GM18511 (cell line): Measurements from ENCODE around the gene AHRR.
"Not testable (repeated sequence)": the region's sequence is repeated elsewhere in the genome, so short reads cannot be mapped to it uniquely, and the experiment has no call there.

ENCODE experiments used
- ATAC-seq: cut with Tn5 transposase; IDR thresholded peaks from one replicate; pipeline ENCODE4 v1.9.1; 2021; ENCODE audit warnings: mild to moderate bottlenecking, moderate library complexity; ENCODE audit not compliant: unreplicated experiment

AHRR gene

GRCh38 chr5:321230-321725 lies at the start of gene AHRR:
Gene AHRR, plus strand, starts transcription at chr5:321714. Its CDS starts 22,189 bp downstream, at chr5:343903.
- ATAC-seq = peak; percentile 54

DNA sequence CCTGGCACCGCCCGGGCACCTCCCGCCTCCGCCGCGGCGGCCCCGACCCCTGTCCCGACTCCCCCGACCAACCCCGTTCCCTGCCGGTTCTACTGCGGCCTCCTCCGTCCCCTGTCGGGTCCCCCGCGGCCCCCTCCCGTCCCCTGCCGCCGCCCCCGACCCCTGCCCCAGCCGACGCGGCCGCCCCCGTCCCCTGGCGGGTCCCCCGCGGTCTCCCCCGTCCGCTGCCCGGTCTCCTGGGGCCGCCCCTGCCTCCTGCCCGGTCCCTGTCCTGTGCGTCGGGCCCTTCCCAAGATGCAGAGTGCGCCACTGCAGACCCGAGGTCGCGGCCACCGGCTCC lies 49.7 kb upstream of the AHRR start:
- peak; percentile 1 for ATAC-seq

DNA sequence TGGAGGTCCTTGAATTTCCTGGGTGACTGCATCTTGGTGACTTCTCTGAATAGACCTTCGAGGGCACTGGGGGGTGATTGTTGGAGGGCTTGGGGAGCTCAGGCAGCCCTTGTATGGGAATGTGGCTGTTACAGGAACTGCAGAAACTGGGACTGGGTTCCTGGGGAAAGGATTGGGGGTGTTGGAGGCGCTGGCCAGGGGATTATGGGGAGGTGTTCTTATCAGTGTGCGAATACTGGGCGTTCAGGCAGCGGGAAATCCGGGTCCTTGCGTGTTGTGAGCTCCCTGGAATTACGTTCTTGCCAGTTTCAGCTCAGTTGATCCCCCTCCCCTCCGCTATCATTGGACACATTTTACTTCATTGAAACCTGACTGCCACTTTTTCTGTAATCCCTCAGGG lies 48.4 kb upstream of the AHRR start:
- ATAC-seq = not testable (repeated sequence)

DNA sequence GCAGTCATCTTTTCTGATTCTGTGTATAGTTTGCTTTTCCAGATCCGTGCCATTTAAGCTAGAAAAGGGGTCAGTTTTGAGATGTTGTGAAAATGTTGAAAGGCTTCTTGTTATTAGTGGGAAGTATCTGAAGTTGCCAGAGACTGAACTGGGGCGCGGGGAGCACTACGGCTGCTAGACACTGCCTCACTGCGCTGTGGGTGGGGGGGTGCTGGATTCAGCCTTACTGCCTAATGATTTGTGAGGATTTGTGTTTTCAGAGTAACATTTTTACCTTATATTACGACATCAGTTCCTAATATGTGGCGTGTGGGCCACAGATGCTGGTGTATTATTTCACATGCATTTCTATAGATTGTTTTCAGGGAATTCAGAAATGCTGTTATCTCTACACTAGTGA lies 48.0 kb upstream of the AHRR start:
- not testable (repeated sequence) for ATAC-seq

DNA sequence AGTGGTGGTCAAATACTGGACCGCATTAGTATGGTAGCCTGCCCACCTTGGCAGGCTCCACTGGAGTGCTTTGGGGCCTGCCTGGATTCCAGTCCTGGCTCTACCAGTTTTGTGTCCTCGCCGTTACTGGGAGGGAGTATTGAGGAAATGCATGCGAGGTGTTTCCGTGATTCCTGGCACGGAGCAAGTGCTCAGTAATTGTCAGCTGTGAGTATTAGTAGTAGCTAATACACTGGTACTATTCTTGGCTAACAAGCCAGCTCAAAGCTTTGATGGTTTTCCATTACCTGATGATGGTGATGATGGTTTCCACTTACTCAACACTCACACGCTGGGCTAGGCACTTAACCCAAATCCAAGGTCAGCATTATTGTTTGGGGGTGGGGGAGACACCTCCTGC lies 47.2 kb upstream of the AHRR start:
- not testable (repeated sequence) for ATAC-seq

DNA sequence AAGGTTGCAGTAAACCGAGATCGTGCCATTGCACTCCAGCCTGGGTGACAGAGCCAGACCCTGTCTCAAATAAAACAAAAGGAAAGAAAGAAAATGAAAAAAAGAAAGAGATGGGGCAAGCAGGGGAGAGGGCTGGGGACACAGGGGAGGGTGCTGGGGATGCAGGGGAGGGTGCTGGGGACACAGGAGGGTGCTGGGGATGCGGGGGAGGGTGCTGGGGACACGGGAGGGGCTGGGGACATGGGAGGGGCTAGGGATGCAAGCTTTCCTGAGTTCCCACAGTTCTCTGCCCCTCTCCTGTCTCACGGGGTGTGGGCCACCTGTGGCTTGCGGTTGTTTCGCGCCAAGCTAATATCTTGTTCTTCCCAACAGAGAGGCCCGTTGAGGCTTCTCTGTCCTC lies 42.9 kb upstream of the AHRR start:
- no peak for ATAC-seq

DNA sequence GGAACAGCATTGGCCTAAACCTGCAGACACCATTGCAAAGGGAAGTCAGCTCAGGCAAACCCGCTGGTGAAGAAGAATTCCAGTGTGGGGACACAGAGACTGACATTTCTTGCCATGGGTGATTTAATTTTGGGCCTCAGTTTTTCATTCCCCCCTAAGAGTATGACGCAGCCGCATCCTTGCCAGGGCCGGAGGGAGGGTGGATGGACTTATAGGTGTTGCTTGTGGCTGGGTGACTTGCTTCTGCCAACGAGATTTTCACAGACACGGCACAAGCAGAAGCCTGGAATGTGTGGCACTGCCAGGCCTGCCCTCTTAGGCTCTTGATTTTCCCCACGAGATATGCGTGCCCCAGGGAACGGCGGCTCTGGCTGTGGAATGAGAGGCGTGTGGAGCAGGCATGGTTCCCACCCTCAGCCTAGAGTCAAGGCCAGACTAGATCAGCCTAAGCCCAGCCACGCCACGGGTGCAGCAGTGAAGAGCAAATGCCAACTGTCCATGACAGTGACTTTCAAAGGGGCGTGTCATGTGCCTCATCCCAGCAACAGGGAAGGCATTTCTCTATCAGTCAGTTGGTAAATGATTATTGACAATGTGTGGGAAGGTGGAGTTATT lies 42.4 kb upstream of the AHRR start:
- ATAC-seq = not testable (repeated sequence)

DNA sequence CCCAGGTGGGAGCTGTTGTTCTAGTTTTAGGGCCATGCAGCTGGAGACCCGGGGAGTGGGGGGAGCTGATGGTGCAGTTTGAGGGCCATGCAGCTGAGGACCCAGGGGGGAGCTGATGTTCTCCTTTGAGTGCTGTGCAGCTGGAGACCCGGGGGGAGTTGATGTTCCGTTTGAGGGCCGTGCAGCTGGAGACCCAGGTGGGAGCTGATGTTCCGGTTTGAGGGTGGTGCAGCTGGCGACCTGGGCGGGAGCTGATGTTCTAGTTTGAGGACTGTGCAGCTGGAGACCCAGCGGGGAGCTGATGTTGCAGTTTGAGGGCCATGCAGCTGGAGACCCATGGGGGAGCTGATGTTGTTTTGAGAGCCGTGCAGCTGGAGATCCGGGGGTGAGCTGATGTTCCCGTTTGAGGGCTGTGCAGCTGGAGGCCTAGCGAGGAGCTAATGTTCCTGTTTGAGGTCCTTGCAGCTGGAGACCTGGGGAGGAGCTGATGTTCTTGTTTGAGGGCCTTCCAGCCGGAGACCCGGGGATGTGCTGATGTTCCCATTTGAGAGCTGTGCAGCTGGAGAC lies 35.4 kb upstream of the AHRR start:
- ATAC-seq = no peak

DNA sequence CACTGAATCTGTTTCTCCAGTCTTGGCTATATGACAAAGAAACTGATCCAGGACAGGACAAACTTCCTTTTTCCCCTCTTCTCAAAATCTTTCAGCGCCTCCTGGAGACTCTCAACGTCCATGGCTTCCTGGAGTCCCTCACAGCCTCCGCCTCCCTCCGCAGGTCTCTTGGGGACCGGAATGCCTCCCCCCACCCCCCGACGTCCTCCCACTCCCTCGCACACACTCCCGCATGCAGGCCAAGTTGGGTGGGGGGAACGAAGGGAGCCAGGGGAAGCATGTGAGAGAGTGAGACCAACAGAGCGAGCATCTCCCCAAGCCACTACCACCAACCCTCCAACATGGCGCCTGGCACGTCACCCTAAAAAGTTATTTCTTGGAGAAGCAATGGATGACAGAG lies 31.3 kb upstream of the AHRR start:
- ATAC-seq = not testable (repeated sequence)

DNA sequence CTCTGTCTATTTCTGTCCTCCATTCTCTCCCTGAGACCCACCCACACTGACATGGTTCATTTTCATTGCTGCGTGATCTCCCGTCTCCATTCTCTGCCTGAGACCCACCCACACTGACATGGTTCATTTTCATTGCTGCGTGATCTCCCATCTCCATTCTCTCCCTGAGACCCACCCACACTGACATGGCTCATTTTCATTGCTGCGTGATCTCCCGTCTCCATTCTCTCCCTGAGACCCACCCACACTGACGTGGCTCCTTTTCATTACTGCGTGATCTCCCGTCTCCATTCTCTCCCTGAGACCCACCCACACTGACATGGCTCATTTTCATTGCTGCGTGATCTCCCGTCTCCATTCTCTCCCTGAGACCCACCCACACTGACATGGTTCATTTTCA lies 30.2 kb upstream of the AHRR start:
- ATAC-seq = not testable (repeated sequence)

GRCh38 chr5:294788-295187 lies 26.7 kb upstream of the AHRR start:
- not testable (repeated sequence) for ATAC-seq

DNA sequence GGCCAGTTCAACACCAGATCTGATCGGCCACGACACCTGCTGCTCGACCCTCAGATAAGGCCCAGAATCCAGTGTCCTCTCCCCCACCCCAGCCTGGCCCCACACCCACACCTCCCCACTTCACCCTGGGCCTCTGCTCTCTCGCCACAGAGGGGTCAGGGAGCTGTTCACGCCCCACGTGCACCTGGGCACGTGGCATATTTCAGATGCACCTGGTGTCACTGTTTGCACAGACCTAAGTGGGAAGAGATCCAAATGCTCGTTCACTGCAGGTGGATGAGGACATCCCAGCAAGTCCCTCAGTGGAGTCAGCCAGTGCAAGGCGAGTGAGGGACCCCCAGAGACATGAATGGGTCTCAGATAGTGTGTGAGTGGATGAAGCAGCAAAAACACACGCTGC lies 25.3 kb upstream of the AHRR start:
- not testable (repeated sequence) for ATAC-seq

DNA sequence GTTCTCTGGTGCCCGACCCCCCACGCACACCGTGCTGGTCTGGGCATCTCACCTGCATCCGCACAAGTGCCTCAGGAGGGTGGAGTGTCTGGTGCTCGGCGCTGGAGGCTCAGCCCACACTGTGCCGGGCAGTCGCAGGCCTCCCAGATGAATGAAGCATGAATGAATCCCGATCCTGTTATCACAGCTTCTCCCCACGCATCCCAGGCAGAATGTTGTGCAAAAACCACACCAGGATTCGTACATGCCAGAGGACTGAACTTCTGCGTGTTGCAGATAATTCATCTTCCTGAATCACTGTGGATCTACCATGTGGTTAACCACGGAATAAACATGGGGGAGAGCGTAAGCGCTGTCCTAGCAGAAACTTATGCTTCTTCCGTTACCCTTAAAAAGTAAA lies 24.6 kb upstream of the AHRR start:
- not testable (repeated sequence) for ATAC-seq

GRCh38 chr5:297448-297847 lies 24.1 kb upstream of the AHRR start:
- not testable (repeated sequence) for ATAC-seq

GRCh38 chr5:297991-298736 lies 23.4 kb upstream of the AHRR start:
- not testable (repeated sequence) for ATAC-seq

DNA sequence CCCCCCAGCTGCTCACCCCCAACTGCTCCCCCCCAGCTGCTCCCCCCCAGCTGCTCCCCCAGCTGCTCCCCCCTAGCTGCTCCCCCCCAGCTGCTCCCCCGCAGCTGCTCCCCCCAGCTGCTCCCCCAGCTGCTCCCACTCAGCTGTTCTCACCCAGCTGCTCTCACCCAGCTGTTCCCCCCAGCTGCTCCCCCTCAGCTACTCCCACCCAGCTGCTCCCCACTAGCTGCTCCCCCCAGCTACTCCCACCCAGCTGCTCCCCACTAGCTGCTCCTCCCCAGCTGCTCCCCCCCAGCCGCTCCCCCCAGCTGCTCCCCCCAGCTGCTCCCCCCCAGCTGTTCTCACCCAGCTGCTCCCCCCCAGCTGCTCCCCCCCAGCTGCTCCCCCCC lies 22.8 kb upstream of the AHRR start:
- ATAC-seq = no peak

DNA sequence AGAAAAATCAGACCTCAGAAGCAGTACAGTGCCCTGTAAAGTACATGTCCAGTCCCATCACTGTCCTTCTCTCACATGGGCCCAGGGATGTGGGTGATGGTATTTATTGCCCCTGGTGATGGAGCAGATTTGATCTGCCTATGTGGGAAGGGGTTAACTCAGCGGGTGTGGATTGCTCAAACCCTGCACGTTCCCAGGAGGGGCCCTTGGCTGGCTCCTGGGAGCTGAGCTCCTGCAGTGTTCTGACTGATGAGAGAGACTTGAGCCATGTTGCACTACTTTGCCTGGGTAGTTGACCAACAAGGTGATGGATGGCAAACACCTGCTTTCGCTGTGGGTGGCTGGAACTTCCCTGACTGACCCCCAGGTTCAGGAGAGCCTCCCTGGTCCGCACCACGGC lies 21.6 kb upstream of the AHRR start:
- not testable (repeated sequence) for ATAC-seq

GRCh38 chr5:300691-301435 lies 20.7 kb upstream of the AHRR start:
- ATAC-seq = not testable (repeated sequence)

GRCh38 chr5:302416-302815 lies 19.1 kb upstream of the AHRR start:
- ATAC-seq = not testable (repeated sequence)

GRCh38 chr5:302966-303365 lies 18.5 kb upstream of the AHRR start:
- no peak for ATAC-seq

- not testable (repeated sequence) for ATAC-seq
These were observed 17.8 kb upstream of the AHRR start for GRCh38 chr5:303741-304140.
